ACC112 (cell line): ENCODE data around the gene JAKMIP2.

Experiments used
- H2AFZ ChIP-seq: fragments of 200-600 bp; sonication (generic); one replicate; pipeline ENCODE4 v1.6.0; 2017; ENCODE audit warnings: antibody characterized with exemption, low read length; ENCODE audit not compliant: unreplicated experiment
- H3K27ac ChIP-seq: fragments of 200-600 bp; sonication (generic); 2 replicates; pipeline ENCODE4 v1.5.1; 2014; ENCODE audit warnings: low read depth, mild to moderate bottlenecking, antibody characterized with exemption, low read length, moderate library complexity
- H3K27me3 ChIP-seq: fragments of 200-600 bp; sonication (generic); 2 replicates; pipeline ENCODE4 v1.6.1; 2014; ENCODE audit warnings: mild to moderate bottlenecking, antibody characterized with exemption, low read length, moderate library complexity, mixed read lengths; ENCODE audit not compliant: insufficient read depth
- H3K36me3 ChIP-seq: fragments of 200-600 bp; sonication (generic); 2 replicates; pipeline ENCODE4 v1.6.1; 2016; ENCODE audit warnings: mild to moderate bottlenecking, antibody characterized with exemption, low read length, moderate library complexity, mixed read lengths; ENCODE audit not compliant: insufficient read depth
- H3K4me1 ChIP-seq: fragments of 200-600 bp; sonication (generic); one replicate; pipeline ENCODE4 v1.6.1; 2016; ENCODE audit warnings: low read length, mixed read lengths; ENCODE audit not compliant: insufficient read depth, unreplicated experiment, control insufficient read depth
- H3K4me3 ChIP-seq: fragments of 200-600 bp; sonication (generic); 2 replicates; pipeline ENCODE4 v1.5.1; 2014; ENCODE audit warnings: mild to moderate bottlenecking, low read depth, low read length
- H3K79me2 ChIP-seq: fragments of 200-600 bp; sonication (generic); one replicate; pipeline ENCODE4 v1.6.0; 2016; ENCODE audit warnings: low read length; ENCODE audit not compliant: control insufficient read depth, unreplicated experiment, insufficient read depth

The JAKMIP2 gene

DNA sequence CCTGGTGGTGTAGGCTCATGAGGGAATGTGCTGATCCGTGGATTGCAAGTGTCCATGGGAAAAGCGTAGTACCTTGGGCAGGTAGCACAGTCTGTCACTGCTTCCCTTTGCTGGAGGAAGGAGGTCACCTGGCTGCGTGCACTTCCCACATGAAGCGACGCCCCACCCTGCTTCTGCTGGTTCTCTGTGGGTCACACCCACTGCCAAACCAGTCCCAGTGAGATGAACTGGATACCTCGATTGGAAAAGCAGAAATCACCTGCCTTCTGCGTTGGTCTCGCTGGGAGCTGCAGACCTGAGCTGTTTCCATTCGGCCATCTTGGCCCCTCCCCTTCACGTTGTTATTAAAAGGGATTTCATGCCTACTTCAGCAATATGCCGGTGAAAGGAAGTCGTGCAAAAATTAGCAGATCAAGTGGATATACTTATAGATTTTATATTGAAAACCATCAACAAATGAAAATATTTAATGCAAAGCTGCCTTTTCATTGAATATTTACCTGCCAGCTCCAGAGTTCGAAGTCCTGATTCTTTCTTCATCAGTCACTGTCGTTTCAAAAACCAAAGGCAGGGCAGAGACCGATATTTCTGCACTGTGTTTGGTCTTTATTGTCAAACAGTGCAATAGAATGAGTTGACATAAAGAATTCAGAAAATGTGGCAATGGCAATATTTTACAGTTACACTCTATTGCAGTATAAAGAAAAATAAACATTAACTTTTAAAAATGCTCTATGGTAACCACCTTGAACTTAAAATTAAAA is 123.2 kb downstream of the JAKMIP2 start:
- Histone ChIP-seq H3K27me3 (no peaks in the 10 kb centered on the region; the same call in 1 of the 2 replicates), H3K4me1 (no peaks in the 10 kb centered on the region), H3K36me3 (no peaks in the 10 kb centered on the region), H3K27ac (no peak overlapping the region), H3K79me2 (no peaks in the 10 kb centered on the region), H2AFZ (no peak overlapping the region), H3K4me3 (no peak overlapping the region)

DNA sequence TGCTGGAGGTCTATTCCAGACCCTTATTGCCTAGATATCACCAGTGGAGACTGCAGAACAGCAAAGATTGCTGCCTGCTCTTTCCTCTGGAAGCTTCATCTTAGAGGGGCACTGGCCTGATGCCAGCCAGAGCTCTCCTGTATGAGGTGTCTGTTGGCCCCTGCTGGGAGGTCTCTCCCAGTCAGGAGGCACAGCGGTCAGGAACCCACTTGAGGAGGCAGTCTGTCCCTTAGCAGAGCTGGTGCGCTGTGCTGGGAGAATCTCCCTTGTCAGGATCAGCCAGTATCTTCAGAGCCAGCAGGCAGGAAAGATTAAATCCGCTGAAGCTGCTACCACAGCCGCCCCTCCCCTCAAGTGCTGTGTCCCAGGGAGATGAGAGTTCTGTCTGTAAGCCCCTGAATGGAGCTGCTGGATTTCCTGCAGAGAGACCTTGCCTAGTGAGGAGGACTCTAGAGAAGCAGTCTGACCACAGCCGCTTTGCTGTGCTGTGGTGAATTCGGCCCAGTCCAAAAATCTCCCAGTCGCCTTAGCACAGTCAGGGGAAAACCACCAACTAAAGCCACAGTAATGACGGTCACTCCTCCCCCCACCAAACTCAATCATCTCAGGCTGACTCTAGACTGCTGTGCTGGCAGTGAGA is 124.1 kb downstream of the JAKMIP2 start:
- no peaks in the 10 kb centered on the region for H3K27me3 ChIP-seq
- H2AFZ ChIP-seq = no peak overlapping the region
- no peaks in the 10 kb centered on the region for H3K4me1 ChIP-seq
- no peak overlapping the region for H3K27ac ChIP-seq
- H3K4me3 ChIP-seq = no peak overlapping the region
- no peaks in the 10 kb centered on the region for H3K36me3 ChIP-seq
- no peaks in the 10 kb centered on the region for H3K79me2 ChIP-seq

DNA sequence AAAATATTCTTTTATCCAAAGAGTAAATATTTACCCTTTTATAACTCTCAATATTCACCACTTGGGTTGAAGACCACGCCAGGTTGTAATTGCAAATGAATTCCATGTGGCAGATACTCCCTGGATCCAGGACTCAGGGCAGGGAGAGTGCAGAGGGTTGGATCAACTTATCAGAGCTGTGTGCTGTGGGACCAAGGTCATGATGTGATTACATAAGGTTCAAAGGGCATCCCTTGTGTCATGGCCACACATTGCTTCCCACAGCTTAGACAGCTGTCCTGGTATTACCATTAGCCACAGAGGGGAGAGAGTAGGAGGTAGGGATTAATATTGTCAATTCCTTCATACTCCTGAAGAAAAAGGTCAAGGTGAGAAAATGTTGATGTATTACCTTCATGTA is 133.9 kb downstream of the JAKMIP2 start:
- no peaks in the 10 kb centered on the region for H3K36me3 ChIP-seq

DNA sequence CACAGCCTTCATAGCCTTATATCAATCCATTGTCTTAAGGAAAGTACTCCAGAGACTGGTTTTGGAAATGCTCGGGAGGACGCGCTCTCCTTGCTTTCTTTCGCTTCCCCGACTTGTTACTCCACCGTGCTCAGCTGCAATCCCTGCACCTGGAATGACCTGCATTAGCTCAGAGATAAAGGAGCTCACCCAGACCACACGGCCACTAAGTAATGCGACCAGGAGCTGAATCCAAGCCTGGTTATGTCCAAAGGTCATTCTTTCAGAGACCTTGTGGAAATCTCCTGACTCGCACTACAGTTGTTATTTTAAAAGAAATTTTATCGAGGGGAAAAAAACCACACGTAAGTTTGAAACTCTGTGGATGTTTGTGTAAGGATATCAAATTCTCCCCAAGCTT is 137.3 kb downstream of the JAKMIP2 start:
- H3K36me3 ChIP-seq = no peaks in the 10 kb centered on the region
- H3K4me3 ChIP-seq = no peak overlapping the region
- no peaks in the 10 kb centered on the region for H3K79me2 ChIP-seq
- 0 out of 2 replicates have a peak, but pooled peaks cover 3% of the 10 kb centered on the region for H3K27me3 ChIP-seq
- H2AFZ ChIP-seq = no peak overlapping the region
- no peak overlapping the region for H3K27ac ChIP-seq
- no peaks in the 10 kb centered on the region for H3K4me1 ChIP-seq

More for the DNA sequence above, 133.9 kb downstream of the JAKMIP2 start:
- Histone ChIP-seq H3K27ac (no peak overlapping the region), H3K4me3 (no peak overlapping the region), H2AFZ (no peak overlapping the region), H3K79me2 (no peaks in the 10 kb centered on the region), H3K27me3 (0 out of 2 replicates have a peak, but pooled peaks cover 3% of the 10 kb centered on the region), H3K4me1 (no peaks in the 10 kb centered on the region)

DNA sequence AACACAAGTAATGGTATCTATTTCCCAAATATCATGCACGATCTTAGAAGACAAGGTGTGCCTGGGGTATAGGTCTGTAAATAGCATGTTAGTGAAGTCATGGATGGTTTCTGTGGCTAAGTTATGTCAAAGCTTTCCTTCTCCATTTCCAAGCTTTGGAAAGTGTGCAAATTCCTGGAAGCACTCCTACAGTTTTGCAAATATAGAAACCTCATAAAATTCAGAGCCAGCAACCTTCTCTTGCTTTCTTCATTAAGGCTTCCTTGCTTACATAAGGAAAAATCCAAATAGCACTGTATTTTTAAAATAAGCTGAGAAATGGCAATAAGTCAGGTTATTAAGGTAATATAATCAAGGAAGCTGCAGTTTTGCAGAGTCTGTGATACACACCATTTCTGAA is 138.1 kb downstream of the JAKMIP2 start:
- Histone ChIP-seq H3K27ac (no peak overlapping the region), H3K4me3 (no peak overlapping the region), H3K27me3 (peaks cover 6% of the 10 kb centered on the region; the same call in 1 of the 2 replicates), H3K36me3 (no peaks in the 10 kb centered on the region), H3K4me1 (no peaks in the 10 kb centered on the region), H3K79me2 (no peaks in the 10 kb centered on the region), H2AFZ (no peak overlapping the region)

DNA sequence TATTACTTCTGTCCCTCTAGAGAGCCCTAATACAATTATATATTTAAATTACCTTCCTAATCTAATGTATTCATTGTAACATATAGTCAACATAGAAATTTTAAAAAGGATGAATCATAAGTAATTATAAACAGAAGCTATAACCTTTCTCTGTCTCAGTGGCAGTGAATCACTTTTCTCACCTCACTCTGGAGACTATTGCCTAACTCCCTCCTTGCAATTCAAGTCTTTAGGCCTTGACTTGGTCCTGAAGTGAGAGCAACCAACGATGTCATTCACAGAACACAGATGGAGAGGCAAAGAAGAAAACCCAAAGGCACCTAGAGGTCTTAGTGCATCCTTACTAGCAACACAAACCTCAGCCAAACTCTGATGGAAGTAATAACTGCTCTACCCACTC is 139.4 kb downstream of the JAKMIP2 start:
- Histone ChIP-seq H3K4me3 (no peak overlapping the region), H3K27ac (no peak overlapping the region), H2AFZ (no peak overlapping the region), H3K79me2 (no peaks in the 10 kb centered on the region), H3K27me3 (peaks cover 6% of the 10 kb centered on the region; the same call in 1 of the 2 replicates), H3K4me1 (no peaks in the 10 kb centered on the region), H3K36me3 (no peaks in the 10 kb centered on the region)

DNA sequence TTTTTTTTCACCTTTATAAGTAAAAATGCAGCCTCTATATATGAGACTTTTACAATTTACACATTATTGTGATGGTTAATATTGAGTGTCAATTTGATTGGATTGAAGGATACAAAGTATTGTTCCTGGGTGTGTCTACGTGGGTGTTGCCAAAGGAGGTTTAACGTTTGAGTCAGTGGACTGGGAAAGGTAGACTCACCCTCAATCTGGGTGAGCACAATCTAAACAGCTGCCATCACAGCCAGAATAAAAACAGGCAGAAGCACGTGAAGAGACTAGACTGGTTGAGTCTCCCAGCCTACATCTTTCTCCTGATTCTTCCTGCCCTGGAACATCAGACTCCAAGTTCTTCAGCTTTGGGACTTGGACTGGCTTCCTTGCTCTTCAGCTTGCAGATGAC is 139.9 kb downstream of the JAKMIP2 start:
- H3K36me3 ChIP-seq = no peaks in the 10 kb centered on the region
- H3K4me1 ChIP-seq = no peaks in the 10 kb centered on the region
- H3K79me2 ChIP-seq = no peaks in the 10 kb centered on the region

DNA sequence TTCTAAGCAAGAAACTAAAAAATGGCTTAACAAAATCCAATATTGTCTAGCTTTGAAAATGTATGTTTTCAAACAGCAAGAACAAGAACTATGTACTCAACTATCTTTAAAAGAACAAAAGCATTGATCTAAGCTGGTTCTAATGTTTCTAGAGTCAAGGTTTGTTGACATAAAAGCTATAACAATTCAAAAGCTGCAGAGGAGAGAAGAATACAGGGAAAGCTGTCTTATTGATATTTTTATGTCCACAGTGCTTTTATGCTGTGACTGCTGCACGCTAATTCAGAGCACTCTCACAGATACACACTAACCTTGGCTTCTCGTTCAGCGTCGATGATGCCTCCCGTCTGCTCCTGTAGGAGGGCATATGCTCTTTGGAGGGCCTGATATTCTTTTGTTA is 143.2 kb downstream of the JAKMIP2 start:
- H3K4me1 ChIP-seq = no peaks in the 10 kb centered on the region
- no peak overlapping the region for H3K4me3 ChIP-seq
- H3K79me2 ChIP-seq = no peaks in the 10 kb centered on the region
- no peak overlapping the region for H2AFZ ChIP-seq
- no peak overlapping the region for H3K27ac ChIP-seq
- H3K36me3 ChIP-seq = no peaks in the 10 kb centered on the region
- H3K27me3 ChIP-seq = peaks cover 6% of the 10 kb centered on the region; the same call in 1 of the 2 replicates

More for the DNA sequence above, 139.9 kb downstream of the JAKMIP2 start:
- H3K27me3 ChIP-seq = peaks cover 6% of the 10 kb centered on the region; the same call in 1 of the 2 replicates
- H2AFZ ChIP-seq = no peak overlapping the region
- no peak overlapping the region for H3K27ac ChIP-seq
- no peak overlapping the region for H3K4me3 ChIP-seq

DNA sequence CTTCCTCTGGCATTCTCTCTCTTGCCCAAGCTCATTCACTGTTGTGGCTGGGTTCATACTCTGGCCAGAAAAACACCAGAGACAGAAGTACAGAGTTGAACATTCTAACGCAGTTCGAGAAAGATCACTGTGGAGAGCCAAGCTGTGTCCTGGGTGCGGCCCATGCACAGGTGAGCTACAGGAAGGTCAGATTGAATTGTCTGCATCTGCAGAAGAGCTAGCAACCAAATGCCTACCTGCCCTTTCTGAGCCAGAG is 145.9 kb downstream of the JAKMIP2 start:
- Histone ChIP-seq H3K27ac (no peak overlapping the region), H3K36me3 (no peaks in the 10 kb centered on the region), H3K27me3 (peaks cover 4% of the 10 kb centered on the region; the same call in 1 of the 2 replicates), H3K4me1 (no peaks in the 10 kb centered on the region), H2AFZ (no peak overlapping the region), H3K79me2 (no peaks in the 10 kb centered on the region), H3K4me3 (no peak overlapping the region)

DNA sequence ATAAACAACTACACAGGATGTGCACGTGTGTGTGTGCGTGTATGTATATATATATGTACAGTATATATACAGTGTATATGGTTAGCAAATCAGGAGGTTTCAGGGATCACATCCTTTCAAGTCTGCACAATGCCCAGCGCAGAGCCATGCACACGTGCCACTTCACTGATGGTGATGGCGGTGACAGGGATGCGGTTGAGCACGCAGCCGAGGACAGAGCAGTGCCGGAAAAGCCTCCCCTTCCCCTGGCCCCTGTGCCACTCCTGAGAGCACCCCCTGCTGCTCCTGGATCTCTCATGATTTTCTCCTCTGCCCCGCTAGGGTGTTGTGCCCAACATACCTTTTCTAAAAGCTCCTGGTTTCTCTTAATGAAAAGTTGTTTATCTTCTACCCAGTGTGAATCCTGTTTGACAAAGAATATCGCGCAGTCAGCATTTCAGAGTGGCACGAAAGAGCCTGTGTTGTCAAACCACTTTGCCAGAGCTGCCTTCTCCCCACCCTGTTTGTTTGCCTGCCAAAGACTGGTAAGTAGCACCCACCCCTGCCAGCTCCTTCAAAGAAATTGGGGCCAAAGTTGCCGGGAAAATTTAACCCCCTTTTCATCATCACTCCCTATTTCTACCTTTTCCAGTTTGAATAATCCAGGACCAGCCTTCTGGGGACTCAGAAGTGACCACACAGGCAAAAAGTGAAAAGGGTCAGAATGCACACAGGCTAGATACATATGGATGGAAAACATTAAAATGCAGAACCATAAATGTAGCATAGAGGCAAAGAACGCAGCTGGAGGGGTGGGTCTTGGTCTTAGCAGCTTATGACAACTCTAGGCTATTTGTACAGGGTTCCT is 146.4 kb downstream of the JAKMIP2 start:
- Histone ChIP-seq H3K27me3 (peaks cover 4% of the 10 kb centered on the region; the same call in 1 of the 2 replicates), H3K79me2 (no peaks in the 10 kb centered on the region), H3K4me1 (no peaks in the 10 kb centered on the region), H2AFZ (no peak overlapping the region), H3K36me3 (no peaks in the 10 kb centered on the region), H3K27ac (no peak overlapping the region), H3K4me3 (no peak overlapping the region)
